ENCODE data around the gene APOL4.
A peak's percentile ranks its signal among the peaks of the same experiment; 100 is the strongest.

APOL4 gene

GRCh38 chr22:36218648-36219193 is 17.1 kb upstream of the APOL4 start:
- Histone ChIP-seq H3K4me3 (replicated peaks; ENCODE audit: insufficient read depth, low read length) (no peak overlapping the region), H3K27me3 (ENCODE audit: insufficient read depth, poor library complexity, severe bottlenecking) (no peaks in the 10 kb centered on the region), H3K27ac (replicated peaks) (no peak overlapping the region)
- TF ChIP-seq CTCF (IDR thresholded peaks at IDR 0.05; ENCODE audit: insufficient read depth, low read length) (no peak), SPI1 (IDR thresholded peaks at IDR 0.05; ENCODE audit: borderline replicate concordance, low read depth) (peak; percentile 78)
- DNase-seq (ENCODE audit: low read depth in 1 of 2, low spot score in 1 of 2): no peak

- TF ChIP-seq REST (IDR thresholded peaks at IDR 0.05; ENCODE audit: insufficient replicate concordance, low read depth) (no peak), SPI1 (IDR thresholded peaks at IDR 0.05; ENCODE audit: borderline replicate concordance, low read depth) (no peak), GABPA (IDR thresholded peaks at IDR 0.05; ENCODE audit: low read depth) (no peak), POLR2AphosphoS5 (IDR thresholded peaks at IDR 0.05; ENCODE audit: low read depth) (no peak), CTCF (IDR thresholded peaks at IDR 0.05; ENCODE audit: insufficient read depth, low read length) (no peak)
- Histone ChIP-seq H3K4me3 (replicated peaks; ENCODE audit: insufficient read depth, low read length) (no peak overlapping the region), H3K27ac (replicated peaks) (no peak overlapping the region), H3K27me3 (ENCODE audit: insufficient read depth, poor library complexity, severe bottlenecking) (no peaks in the 10 kb centered on the region)
- DNase-seq (ENCODE audit: low read depth in 1 of 2, low spot score in 1 of 2): no peak
These were observed 14.4 kb upstream of the APOL4 start for GRCh38 chr22:36215981-36216380.

GRCh38 chr22:36213586-36213985 is 12.0 kb upstream of the APOL4 start:
- Histone ChIP-seq H3K27me3 (ENCODE audit: insufficient read depth, poor library complexity, severe bottlenecking) (no peaks in the 10 kb centered on the region), H3K4me3 (replicated peaks; ENCODE audit: insufficient read depth, low read length) (no peak overlapping the region), H3K27ac (replicated peaks) (no peak overlapping the region)
- no peak for DNase-seq (ENCODE audit: low read depth in 1 of 2, low spot score in 1 of 2)
- TF ChIP-seq CTCF (IDR thresholded peaks at IDR 0.05; ENCODE audit: insufficient read depth, low read length) (no peak), POLR2AphosphoS5 (IDR thresholded peaks at IDR 0.05; ENCODE audit: low read depth) (no peak), SPI1 (IDR thresholded peaks at IDR 0.05; ENCODE audit: borderline replicate concordance, low read depth) (no peak), GABPA (IDR thresholded peaks at IDR 0.05; ENCODE audit: low read depth) (no peak), REST (IDR thresholded peaks at IDR 0.05; ENCODE audit: insufficient replicate concordance, low read depth) (no peak)

GRCh38 chr22:36212901-36213300 is 11.3 kb upstream of the APOL4 start:
- no peak overlapping the region for H3K4me3 ChIP-seq (replicated peaks; ENCODE audit: insufficient read depth, low read length)
- H3K27ac ChIP-seq (replicated peaks): peak overlapping the region; percentile 55
- peak in 1 of 2 experiments; percentile 65 for DNase-seq (ENCODE audit: low read depth in 1 of 2, low spot score in 1 of 2)
- TF ChIP-seq POLR2AphosphoS5 (IDR thresholded peaks at IDR 0.05; ENCODE audit: low read depth) (0 out of 2 replicates have a peak, but pooled peaks have one; percentile 27), SPI1 (IDR thresholded peaks at IDR 0.05; ENCODE audit: borderline replicate concordance, low read depth) (peak; percentile 71; the same call in 1 of the 2 replicates), REST (IDR thresholded peaks at IDR 0.05; ENCODE audit: insufficient replicate concordance, low read depth) (no peak), GABPA (IDR thresholded peaks at IDR 0.05; ENCODE audit: low read depth) (no peak), CTCF (IDR thresholded peaks at IDR 0.05; ENCODE audit: insufficient read depth, low read length) (no peak)
- no peaks in the 10 kb centered on the region for H3K27me3 ChIP-seq (ENCODE audit: insufficient read depth, poor library complexity, severe bottlenecking)

Data from HL-60 (cell line).